HL-60 (cell line): ENCODE results near the gene ANO10.

Source experiments
- DNase-seq, 2 experiments: peaks; one replicate each; pipeline ENCODE4 v3.0.0-alpha.2; 2010 to 2020; ENCODE audit warnings: low read depth in 1 of 2, low spot score in 1 of 2
- H3K27ac ChIP-seq: fragments of 250-450 bp; sonication (Bioruptor Pico); replicated peaks from 2 replicates; pipeline ENCODE4 v1.5.1; 2020; ENCODE audit warnings: mild to moderate bottlenecking, moderate library complexity
- H3K27me3 ChIP-seq: fragments of 250-450 bp; sonication (Bioruptor Pico); 2 replicates; pipeline ENCODE4 v1.5.1; 2021; ENCODE audit warnings: mild to moderate bottlenecking, moderate library complexity; ENCODE audit not compliant: insufficient read depth, poor library complexity, severe bottlenecking
- H3K4me3 ChIP-seq: replicated peaks from 2 replicates; pipeline ENCODE4 v1.5.1; 2011; ENCODE audit warnings: mild to moderate bottlenecking, control low read depth, low read length; ENCODE audit not compliant: insufficient read depth
- CTCF ChIP-seq: IDR thresholded peaks from one replicate; pipeline ENCODE4 v1.5.1; 2011; ENCODE audit warnings: low read length, control low read depth, inconsistent platforms; ENCODE audit not compliant: insufficient read depth
- GABPA ChIP-seq: IDR thresholded peaks from 2 replicates; pipeline ENCODE4 v1.6.1; 2012; ENCODE audit warnings: low read depth
- POLR2AphosphoS5 ChIP-seq: IDR thresholded peaks from 2 replicates; pipeline ENCODE4 v1.6.1; 2012; ENCODE audit warnings: low read depth
- SPI1 ChIP-seq: IDR thresholded peaks from 2 replicates; pipeline ENCODE4 v1.6.1; 2012; ENCODE audit warnings: low read depth, mild to moderate bottlenecking, borderline replicate concordance
- TF ChIP-seq, protein P1 (sequence below): IDR thresholded peaks from 2 replicates; pipeline ENCODE4 v1.6.1; 2012; ENCODE audit warnings: low read depth; ENCODE audit not compliant: insufficient replicate concordance

The ANO10 gene

DNA sequence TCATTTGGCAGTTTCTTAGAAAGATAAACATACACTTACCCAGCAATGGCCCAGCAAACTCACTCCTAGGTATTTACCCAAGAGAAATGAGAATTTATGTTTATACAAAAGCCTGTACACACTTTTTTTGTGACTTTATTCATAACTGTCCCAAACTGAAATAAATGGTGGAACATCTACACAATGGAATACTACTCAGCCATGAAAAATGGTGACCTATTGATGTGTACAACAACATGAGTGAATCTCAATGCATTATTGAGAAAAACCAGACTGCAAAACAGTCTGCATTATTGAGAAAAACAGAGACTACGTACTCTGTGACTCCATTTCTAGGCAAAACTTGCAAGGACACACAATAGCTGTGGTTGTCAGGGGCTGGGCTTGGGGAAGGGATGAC lies 298.3 kb downstream of the ANO10 start:
- H3K27ac ChIP-seq: 0 out of 2 replicates have a peak overlapping the region, but pooled peaks have one; percentile 17
- H3K4me3 ChIP-seq: no peak overlapping the region
- no peaks in the 10 kb centered on the region for H3K27me3 ChIP-seq
- no peak for TF ChIP-seq SPI1
- no peak for TF ChIP-seq CTCF
- TF ChIP-seq, protein P1, sequence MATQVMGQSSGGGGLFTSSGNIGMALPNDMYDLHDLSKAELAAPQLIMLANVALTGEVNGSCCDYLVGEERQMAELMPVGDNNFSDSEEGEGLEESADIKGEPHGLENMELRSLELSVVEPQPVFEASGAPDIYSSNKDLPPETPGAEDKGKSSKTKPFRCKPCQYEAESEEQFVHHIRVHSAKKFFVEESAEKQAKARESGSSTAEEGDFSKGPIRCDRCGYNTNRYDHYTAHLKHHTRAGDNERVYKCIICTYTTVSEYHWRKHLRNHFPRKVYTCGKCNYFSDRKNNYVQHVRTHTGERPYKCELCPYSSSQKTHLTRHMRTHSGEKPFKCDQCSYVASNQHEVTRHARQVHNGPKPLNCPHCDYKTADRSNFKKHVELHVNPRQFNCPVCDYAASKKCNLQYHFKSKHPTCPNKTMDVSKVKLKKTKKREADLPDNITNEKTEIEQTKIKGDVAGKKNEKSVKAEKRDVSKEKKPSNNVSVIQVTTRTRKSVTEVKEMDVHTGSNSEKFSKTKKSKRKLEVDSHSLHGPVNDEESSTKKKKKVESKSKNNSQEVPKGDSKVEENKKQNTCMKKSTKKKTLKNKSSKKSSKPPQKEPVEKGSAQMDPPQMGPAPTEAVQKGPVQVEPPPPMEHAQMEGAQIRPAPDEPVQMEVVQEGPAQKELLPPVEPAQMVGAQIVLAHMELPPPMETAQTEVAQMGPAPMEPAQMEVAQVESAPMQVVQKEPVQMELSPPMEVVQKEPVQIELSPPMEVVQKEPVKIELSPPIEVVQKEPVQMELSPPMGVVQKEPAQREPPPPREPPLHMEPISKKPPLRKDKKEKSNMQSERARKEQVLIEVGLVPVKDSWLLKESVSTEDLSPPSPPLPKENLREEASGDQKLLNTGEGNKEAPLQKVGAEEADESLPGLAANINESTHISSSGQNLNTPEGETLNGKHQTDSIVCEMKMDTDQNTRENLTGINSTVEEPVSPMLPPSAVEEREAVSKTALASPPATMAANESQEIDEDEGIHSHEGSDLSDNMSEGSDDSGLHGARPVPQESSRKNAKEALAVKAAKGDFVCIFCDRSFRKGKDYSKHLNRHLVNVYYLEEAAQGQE: no peak
- no peak for TF ChIP-seq GABPA
- TF ChIP-seq POLR2AphosphoS5: no peak
- DNase-seq: no peak

- Histone ChIP-seq H3K4me3 (no peak overlapping the region), H3K27ac (no peak overlapping the region), H3K27me3 (no peaks in the 10 kb centered on the region)
- DNase-seq: no peak
- TF ChIP-seq, protein P1: no peak
- TF ChIP-seq POLR2AphosphoS5 (no peak), CTCF (no peak), SPI1 (no peak)
Measured at GRCh38 chr3:43320288-43320687, 301.5 kb downstream of the ANO10 start.

- Histone ChIP-seq H3K27me3 (no peaks in the 10 kb centered on the region), H3K27ac (no peak overlapping the region), H3K4me3 (no peak overlapping the region)
- TF ChIP-seq SPI1 (no peak), GABPA (no peak), POLR2AphosphoS5 (no peak), CTCF (no peak)
- TF ChIP-seq, protein P1: no peak
- no peak for DNase-seq
Measured at GRCh38 chr3:43319794-43320193, 302.0 kb downstream of the ANO10 start.
